Endothelial cell (in vitro differentiated cells): ENCODE measurements around the gene MARK3. TPM values are rescaled to one million over a fixed set of nuclear protein-coding genes. Genes with fewer than 3 reads are reported as not detected.

Experiments used
- DNase-seq: peaks from one replicate; pipeline ENCODE4 v3.0.0; 2021; ENCODE audit warnings: low spot score
- H3K27ac Mint-ChIP-seq: one replicate; pipeline ENCODE4 v1.8.0; 2021; ENCODE audit warnings: mixed read lengths, inconsistent platforms; ENCODE audit not compliant: unreplicated experiment
- H3K27me3 Mint-ChIP-seq: one replicate; pipeline ENCODE4 v1.8.0; 2021; ENCODE audit warnings: mild to moderate bottlenecking, moderate library complexity, mixed read lengths, inconsistent platforms; ENCODE audit not compliant: unreplicated experiment
- H3K36me3 Mint-ChIP-seq: one replicate; pipeline ENCODE4 v1.8.0; 2021; ENCODE audit warnings: mild to moderate bottlenecking, low read depth, mixed read lengths, inconsistent platforms; ENCODE audit not compliant: unreplicated experiment
- H3K4me1 Mint-ChIP-seq: one replicate; pipeline ENCODE4 v1.8.0; 2021; ENCODE audit warnings: mild to moderate bottlenecking, mixed read lengths, inconsistent platforms; ENCODE audit not compliant: unreplicated experiment
- H3K4me3 Mint-ChIP-seq: one replicate; pipeline ENCODE4 v1.8.0; 2021; ENCODE audit warnings: mild to moderate bottlenecking, mixed read lengths, inconsistent platforms; ENCODE audit not compliant: unreplicated experiment
- H3K9me3 Mint-ChIP-seq: one replicate; pipeline ENCODE4 v1.8.0; 2021; ENCODE audit warnings: mixed read lengths, inconsistent platforms; ENCODE audit not compliant: unreplicated experiment
- total RNA-seq: library from RNA; stranded (reverse); fragmentation: NEBNext Ultra II Directional; extraction: Animal tissue kit (Norgen Biotek cat#: 25700); gene quantifications from one replicate; pipeline ENCODE4 v1.2.1, GENCODE V29; 2021; ENCODE audit not compliant: unreplicated experiment
- TF ChIP-seq, protein P1 (sequence below): fragments of 200-600 bp; sonication (generic); IDR thresholded peaks from one replicate; pipeline ENCODE4 v1.5.0; 2021; ENCODE audit warnings: antibody characterized with exemption; ENCODE audit not compliant: unreplicated experiment

The MARK3 gene
- total RNA-seq, 1 donor from 2014 or later = 70.8 TPM

DNA sequence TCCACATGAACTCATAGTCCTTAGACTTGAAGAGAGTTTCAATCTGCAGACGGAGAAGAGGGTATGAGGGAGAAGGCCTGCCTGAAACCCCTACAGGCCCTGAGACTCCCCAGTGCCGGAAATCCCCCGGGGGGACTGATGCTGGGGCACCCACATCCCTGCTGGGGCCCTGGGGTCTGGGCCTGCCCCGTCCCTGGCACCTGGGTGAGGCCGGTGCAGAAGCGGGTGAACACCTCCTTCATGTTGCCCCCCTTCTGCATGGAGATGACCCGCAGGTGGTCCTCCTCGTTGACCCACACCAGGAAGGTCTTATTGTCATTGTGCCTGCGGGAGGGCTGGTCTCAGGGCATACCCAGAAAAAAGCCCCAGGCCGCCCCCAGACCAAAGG, 135.0 kb downstream of the MARK3 start:
- no peaks in the 10 kb centered on the region for H3K9me3 Mint-ChIP-seq
- DNase-seq = no peak
- peaks cover 9% of the 10 kb centered on the region for H3K4me1 Mint-ChIP-seq
- H3K27me3 Mint-ChIP-seq = peaks cover 19% of the 10 kb centered on the region
- H3K4me3 Mint-ChIP-seq = no peak overlapping the region
- H3K27ac Mint-ChIP-seq = no peak overlapping the region
- H3K36me3 Mint-ChIP-seq = peaks cover 5% of the 10 kb centered on the region
- TF ChIP-seq, protein P1, sequence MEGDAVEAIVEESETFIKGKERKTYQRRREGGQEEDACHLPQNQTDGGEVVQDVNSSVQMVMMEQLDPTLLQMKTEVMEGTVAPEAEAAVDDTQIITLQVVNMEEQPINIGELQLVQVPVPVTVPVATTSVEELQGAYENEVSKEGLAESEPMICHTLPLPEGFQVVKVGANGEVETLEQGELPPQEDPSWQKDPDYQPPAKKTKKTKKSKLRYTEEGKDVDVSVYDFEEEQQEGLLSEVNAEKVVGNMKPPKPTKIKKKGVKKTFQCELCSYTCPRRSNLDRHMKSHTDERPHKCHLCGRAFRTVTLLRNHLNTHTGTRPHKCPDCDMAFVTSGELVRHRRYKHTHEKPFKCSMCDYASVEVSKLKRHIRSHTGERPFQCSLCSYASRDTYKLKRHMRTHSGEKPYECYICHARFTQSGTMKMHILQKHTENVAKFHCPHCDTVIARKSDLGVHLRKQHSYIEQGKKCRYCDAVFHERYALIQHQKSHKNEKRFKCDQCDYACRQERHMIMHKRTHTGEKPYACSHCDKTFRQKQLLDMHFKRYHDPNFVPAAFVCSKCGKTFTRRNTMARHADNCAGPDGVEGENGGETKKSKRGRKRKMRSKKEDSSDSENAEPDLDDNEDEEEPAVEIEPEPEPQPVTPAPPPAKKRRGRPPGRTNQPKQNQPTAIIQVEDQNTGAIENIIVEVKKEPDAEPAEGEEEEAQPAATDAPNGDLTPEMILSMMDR = no peak

DNA sequence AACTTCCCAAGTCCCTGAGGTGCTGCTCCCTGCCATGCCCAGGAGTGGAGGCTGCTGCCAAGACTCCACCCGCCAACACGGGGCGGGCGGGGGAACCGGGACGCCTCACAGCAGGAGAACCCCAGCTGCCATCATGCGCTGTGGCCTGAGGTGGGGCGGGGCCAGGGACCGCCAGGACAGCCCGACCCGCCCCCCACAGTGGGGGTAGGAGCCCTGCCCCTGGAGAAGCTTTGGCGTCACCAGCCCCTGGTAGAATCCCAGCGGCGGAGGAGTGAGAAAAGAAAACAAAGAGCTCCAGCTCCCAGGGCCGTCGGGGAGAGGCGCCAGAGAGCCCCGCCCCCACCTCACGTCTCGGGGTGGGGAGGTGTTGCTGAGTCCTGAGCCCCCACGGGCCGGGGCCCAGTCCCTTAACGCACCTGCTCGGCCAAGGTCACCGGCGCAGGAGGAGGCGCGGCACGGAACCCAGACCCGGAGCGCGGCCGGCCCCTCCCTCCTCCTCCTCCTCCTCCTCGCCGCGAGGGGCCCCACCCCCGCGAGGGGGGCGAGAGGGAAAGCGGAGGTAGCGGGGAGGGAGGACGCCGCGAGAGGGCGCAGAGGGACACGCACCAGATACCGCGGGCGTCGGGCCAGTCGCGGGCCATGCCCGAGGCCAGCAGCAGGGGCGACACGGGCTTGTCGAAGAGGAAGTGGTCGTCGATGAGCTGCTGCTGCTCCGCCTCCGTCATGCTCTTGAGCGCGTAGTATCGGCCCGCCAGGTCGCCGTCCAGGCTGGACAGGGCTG, 135.6 kb downstream of the MARK3 start:
- Mint-ChIP-seq H3K4me1 (peaks cover 9% of the 10 kb centered on the region), H3K9me3 (no peaks in the 10 kb centered on the region), H3K27ac (no peak overlapping the region), H3K4me3 (no peak overlapping the region), H3K27me3 (peaks cover 21% of the 10 kb centered on the region), H3K36me3 (peaks cover 5% of the 10 kb centered on the region)
- DNase-seq = peak; percentile 68
- TF ChIP-seq, protein P1 = peak; percentile 37

DNA sequence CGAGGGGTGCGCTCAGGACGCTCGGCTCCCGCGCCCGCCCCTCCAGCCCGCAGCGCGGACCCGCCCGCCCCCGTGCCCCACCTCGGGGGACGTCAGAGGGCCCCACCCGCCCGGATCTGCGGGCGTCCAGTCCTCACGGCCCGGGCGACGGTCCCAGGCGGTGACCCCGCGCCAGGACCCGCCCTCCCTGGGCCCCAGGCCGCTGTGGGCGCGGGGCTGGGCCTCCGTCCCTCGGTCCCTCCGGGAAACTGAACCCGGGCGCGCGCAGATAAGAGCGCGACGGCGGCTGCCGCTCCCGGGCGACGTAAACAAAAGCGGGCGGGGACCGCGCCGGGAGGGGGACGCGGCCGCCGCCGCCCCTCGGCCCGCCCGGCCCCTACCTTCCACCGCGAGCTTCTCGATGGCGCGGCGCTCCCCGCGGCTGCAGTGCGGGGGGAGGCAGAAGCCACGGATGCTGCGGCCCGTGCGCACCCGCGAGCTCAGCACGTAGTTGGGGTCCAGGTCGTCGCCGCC, 136.3 kb downstream of the MARK3 start:
- DNase-seq = no peak
- H3K4me3 Mint-ChIP-seq = no peak overlapping the region
- H3K4me1 Mint-ChIP-seq = peaks cover 9% of the 10 kb centered on the region
- TF ChIP-seq, protein P1 = no peak
- H3K27ac Mint-ChIP-seq = no peak overlapping the region
- H3K9me3 Mint-ChIP-seq = no peaks in the 10 kb centered on the region
- H3K27me3 Mint-ChIP-seq = peaks cover 21% of the 10 kb centered on the region
- peaks cover 5% of the 10 kb centered on the region for H3K36me3 Mint-ChIP-seq

DNA sequence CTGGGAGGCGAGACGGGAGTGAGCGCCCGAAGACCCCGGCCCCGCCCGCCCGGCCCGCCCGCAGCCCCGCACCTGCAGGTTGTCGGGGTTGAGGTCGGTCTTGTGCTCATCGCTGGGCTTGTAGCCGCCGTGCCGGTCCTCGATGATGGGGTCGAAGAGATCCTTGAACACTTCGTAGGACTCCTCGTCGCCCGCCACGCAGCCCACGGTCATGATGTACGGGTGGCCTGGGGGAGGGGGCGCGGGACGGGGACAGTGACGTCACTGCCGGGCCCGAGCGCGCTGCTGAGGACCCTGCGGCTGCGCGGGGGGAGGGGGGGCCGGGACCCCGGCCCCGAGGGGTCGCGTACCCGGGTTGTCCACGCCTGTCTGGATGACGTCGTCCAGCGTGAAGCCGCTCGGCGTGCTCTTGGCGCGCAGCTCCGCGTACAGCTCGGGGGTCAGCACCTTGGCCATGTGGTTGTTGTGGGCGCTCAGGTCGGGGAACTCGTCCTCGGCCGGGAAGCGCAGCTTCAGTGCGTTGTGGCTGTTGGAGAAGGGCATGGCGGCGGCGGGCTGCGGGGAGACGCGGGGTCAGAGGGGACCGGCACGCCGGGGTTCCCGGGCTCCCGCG, 136.8 kb downstream of the MARK3 start:
- TF ChIP-seq, protein P1 = no peak
- Mint-ChIP-seq H3K9me3 (no peaks in the 10 kb centered on the region), H3K27me3 (peaks cover 21% of the 10 kb centered on the region), H3K4me1 (peaks cover 9% of the 10 kb centered on the region), H3K36me3 (peaks cover 5% of the 10 kb centered on the region), H3K4me3 (no peak overlapping the region), H3K27ac (no peak overlapping the region)
- no peak for DNase-seq
